ENCODE measurements around the gene KRT1.

- TF ChIP-seq CTCF (conservative IDR thresholded peaks at IDR 0.05 in 1 of 2, IDR thresholded peaks at IDR 0.05 in 1 of 2; ENCODE audit: low read depth in 1 of 2, low read length in 2 of 2) (no peak), EZH2 (IDR thresholded peaks at IDR 0.05; ENCODE audit: low read length, missing control alignments) (no peak)
Observed at GRCh38 chr12:52628111-52628507, 52.1 kb downstream of the KRT1 start.

Measured in fibroblast of lung (primary cell).